ENCODE measurements around the gene PLPP4. TPM values are rescaled to one million over a fixed set of nuclear protein-coding genes. Genes with fewer than 3 reads are reported as not detected.

The PLPP4 gene
- total and polyA plus RNA-seq, 10 of the 15 experiments (the other 5 are each of a cell fraction or from before 2014, with no cell fraction given), result 0.08 to 3.1 (median 0.26) TPM; not detected in 3

DNA sequence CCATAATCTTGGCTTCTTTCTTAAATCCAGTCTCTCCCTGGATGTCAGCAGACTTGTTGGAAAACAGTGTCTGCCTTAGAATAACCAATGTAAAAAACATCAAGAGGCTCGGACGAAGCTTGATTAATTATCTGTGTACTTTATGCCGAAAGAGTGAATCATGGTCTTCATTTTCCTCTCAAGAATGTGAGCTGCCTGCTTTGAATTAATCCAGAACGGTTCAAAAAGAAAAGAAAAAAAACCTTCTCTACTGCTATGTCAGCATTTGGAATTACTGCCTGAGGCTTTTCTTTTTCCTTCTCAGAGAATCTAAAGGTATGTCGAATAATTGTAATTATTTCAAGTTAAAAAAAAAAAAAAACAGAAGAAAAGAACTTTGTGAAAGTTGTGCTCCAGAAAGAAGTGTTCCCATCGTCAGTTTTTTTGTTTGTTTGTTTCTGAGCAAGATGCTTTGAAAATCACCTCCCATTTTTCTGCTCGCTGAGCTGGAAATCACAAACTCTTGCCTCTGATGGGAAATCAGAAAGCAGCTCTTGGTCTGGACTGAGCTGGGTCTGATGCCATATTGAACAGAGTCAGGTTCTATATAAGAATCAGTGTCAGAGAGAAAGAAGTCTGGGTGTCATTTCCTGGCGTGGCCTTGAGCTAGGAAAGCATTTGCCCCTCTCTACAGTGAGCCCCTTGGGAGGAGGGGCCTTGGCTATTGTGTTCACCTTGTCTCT is 20.2 kb downstream of the PLPP4 start:
- FAIRE-seq (no peak), DNase-seq (ENCODE audit: low read depth, low spot score) (no peak), ATAC-seq (no peak)
- POLR2A ChIA-PET, result interaction anchor here (0.7 kb wide), 1 partner anchor 312 kb away, joined by 5 read pairs; no protein-coding TSS in a partner anchor
- TF ChIP-seq JUND (IDR thresholded peaks at IDR 0.05; ENCODE audit: low read depth, low read length) (no peak), EGR1 (IDR thresholded peaks at IDR 0.05; ENCODE audit: borderline replicate concordance in 1 of 2, low read depth in 2 of 2, low read length in 2 of 2) (no peak), POLR2AphosphoS2 (IDR thresholded peaks at IDR 0.05; ENCODE audit: low read depth, low read length) (no peak)
- TF ChIP-seq, protein P1, sequence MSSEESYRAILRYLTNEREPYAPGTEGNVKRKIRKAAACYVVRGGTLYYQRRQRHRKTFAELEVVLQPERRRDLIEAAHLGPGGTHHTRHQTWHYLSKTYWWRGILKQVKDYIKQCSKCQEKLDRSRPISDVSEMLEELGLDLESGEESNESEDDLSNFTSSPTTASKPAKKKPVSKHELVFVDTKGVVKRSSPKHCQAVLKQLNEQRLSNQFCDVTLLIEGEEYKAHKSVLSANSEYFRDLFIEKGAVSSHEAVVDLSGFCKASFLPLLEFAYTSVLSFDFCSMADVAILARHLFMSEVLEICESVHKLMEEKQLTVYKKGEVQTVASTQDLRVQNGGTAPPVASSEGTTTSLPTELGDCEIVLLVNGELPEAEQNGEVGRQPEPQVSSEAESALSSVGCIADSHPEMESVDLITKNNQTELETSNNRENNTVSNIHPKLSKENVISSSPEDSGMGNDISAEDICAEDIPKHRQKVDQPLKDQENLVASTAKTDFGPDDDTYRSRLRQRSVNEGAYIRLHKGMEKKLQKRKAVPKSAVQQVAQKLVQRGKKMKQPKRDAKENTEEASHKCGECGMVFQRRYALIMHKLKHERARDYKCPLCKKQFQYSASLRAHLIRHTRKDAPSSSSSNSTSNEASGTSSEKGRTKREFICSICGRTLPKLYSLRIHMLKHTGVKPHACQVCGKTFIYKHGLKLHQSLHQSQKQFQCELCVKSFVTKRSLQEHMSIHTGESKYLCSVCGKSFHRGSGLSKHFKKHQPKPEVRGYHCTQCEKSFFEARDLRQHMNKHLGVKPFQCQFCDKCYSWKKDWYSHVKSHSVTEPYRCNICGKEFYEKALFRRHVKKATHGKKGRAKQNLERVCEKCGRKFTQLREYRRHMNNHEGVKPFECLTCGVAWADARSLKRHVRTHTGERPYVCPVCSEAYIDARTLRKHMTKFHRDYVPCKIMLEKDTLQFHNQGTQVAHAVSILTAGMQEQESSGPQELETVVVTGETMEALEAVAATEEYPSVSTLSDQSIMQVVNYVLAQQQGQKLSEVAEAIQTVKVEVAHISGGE (CRISPR knock-in tag; IDR thresholded peaks at IDR 0.05), result no peak
- RAD21 ChIA-PET (ENCODE audit: unreplicated experiment), result no interaction called here
- in situ Hi-C loops (cut with MboI), result no loop called here
- CTCF ChIA-PET, result interaction anchor here (0.6 kb wide), 1 partner anchor 10 kb away, joined by 3 read pairs; no protein-coding TSS in a partner anchor
- Histone ChIP-seq H3K36me3 (ENCODE audit: control insufficient read depth in 2 of 2, insufficient read depth in 2 of 2, low read length in 1 of 2) (no peaks in the 10 kb centered on the region), H2AFZ (ENCODE audit: control insufficient read depth, low read depth, low read length) (no peak overlapping the region), H3K9me3 (replicated peaks; ENCODE audit: control insufficient read depth, insufficient read depth, low read length) (no peaks in the 10 kb centered on the region; the same call in 2 of the 3 replicates), H3K4me2 (ENCODE audit: control insufficient read depth, insufficient read depth) (no peak overlapping the region), H3K9ac (ENCODE audit: control insufficient read depth, insufficient read depth, low read length) (no peak overlapping the region), H3K27me3 (replicated peaks in 1 of 2; ENCODE audit: control insufficient read depth in 2 of 2, insufficient read depth in 2 of 2, low read length in 1 of 2) (no peaks in the 10 kb centered on the region), H3K27ac (ENCODE audit: control insufficient read depth, insufficient read depth) (no peak overlapping the region), H3K4me3 (no peak overlapping the region), H3K4me1 (ENCODE audit: control insufficient read depth, insufficient read depth, low read length) (no peaks in the 10 kb centered on the region), H3K79me2 (ENCODE audit: control insufficient read depth, insufficient read depth, low read length) (no peaks in the 10 kb centered on the region), H4K20me1 (ENCODE audit: control insufficient read depth, insufficient read depth) (no peaks in the 10 kb centered on the region)
- intact Hi-C loops (cut with micrococcal nuclease; ENCODE audit: unreplicated experiment), result no loop called here
- BruUV-seq (replicated peaks), result no TSS peak
- 2% methylated on average over 8 of the region's 8 CpGs for WGBS (ENCODE audit: insufficient coverage, insufficient replicate concordance, low lambda C conversion rate, missing lambda C conversion rate)
- SMC1A ChIA-PET (ENCODE audit: uncharacterized antibody, unreplicated experiment), result interaction anchor here (1.0 to 1.3 kb wide), 2 partner anchors 9 to 54 kb away, joined by 3 read pairs; no protein-coding TSS in a partner anchor

Measured in GM12878 (cell line).